HG02642 (cell line): ENCODE measurements around the gene ABCA7.
"Not testable (repeated sequence)": the region's sequence is repeated elsewhere in the genome, so short reads cannot be mapped to it uniquely, and the experiment has no call there.

Experiments used
- ATAC-seq: cut with Tn5 transposase; IDR thresholded peaks from one replicate; pipeline ENCODE4 v1.9.1; 2021; ENCODE audit warnings: mild to moderate bottlenecking; ENCODE audit not compliant: unreplicated experiment, poor library complexity

ABCA7 gene

GRCh38 chr19:1015061-1015781, 24.7 kb upstream of the ABCA7 start:
- no peak for ATAC-seq

GRCh38 chr19:1015782-1016646, 23.9 kb upstream of the ABCA7 start:
- ATAC-seq: no peak

GRCh38 chr19:1016647-1017114, 23.2 kb upstream of the ABCA7 start:
- no peak for ATAC-seq

- no peak for ATAC-seq
Measured at GRCh38 chr19:1017115-1017905, 22.6 kb upstream of the ABCA7 start.

GRCh38 chr19:1017906-1018305, 22.0 kb upstream of the ABCA7 start:
- no peak for ATAC-seq

- ATAC-seq: no peak
Measured at GRCh38 chr19:1018393-1018792, 21.5 kb upstream of the ABCA7 start.

GRCh38 chr19:1018932-1019615, 20.8 kb upstream of the ABCA7 start:
- ATAC-seq: no peak

- no peak for ATAC-seq
Measured at GRCh38 chr19:1019616-1019961, 20.3 kb upstream of the ABCA7 start.

GRCh38 chr19:1019980-1020867, 19.7 kb upstream of the ABCA7 start:
- no peak for ATAC-seq

- ATAC-seq: peak; percentile 88
Measured at GRCh38 chr19:1020868-1021425, 19.0 kb upstream of the ABCA7 start, which contains the start of gene TMEM259. Gene TMEM259, minus strand, starts transcription at chr19:1021123. Its CDS starts 127 bp downstream, at chr19:1020996.

GRCh38 chr19:1023883-1024188, 16.1 kb upstream of the ABCA7 start:
- not testable (repeated sequence) for ATAC-seq

- ATAC-seq: not testable (repeated sequence)
Measured at GRCh38 chr19:1025080-1025479, 14.8 kb upstream of the ABCA7 start.

- ATAC-seq: peak; percentile 58
Measured at GRCh38 chr19:1025960-1026782, 13.7 kb upstream of the ABCA7 start, which contains the start of gene CNN2. Gene CNN2, plus strand, starts transcription at chr19:1026608. Its CDS starts 54 bp downstream, at chr19:1026662.

- ATAC-seq: peak; percentile 17
Measured at GRCh38 chr19:1026783-1027649, 12.9 kb upstream of the ABCA7 start.

- peak; percentile 14 for ATAC-seq
Measured at GRCh38 chr19:1027650-1028061, 12.3 kb upstream of the ABCA7 start.

- peak; percentile 29 for ATAC-seq
Measured at GRCh38 chr19:1028062-1028926, 11.6 kb upstream of the ABCA7 start.
